ENCODE data around the gene ZNF331. TPM values are rescaled to one million over a fixed set of nuclear protein-coding genes. Genes with fewer than 3 reads are reported as not detected.

The ZNF331 gene
- total RNA-seq, 1 donor from 2014 or later = 13.5 TPM

DNA sequence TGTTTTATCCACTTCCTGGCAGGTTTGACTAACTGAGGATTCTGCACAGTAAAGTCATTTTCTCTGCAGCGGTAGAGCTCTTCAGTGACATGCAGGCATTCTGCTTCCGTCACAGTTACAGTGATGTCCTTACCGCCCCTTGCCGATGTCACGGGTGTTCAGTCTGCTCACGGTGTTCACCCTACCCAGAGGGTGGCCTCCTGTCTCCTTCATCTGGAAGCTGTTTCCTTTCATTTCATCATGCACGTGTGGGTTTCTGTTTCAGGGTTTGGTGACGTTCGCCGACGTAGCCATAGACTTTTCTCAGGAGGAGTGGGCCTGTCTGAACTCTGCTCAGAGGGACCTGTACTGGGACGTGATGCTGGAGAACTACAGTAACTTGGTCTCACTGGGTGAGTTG, 33.4 kb downstream of the ZNF331 start:
- DNase-seq (ENCODE audit: low spot score) = no peak

GRCh38 chr19:53576941-53577653, 39.2 kb downstream of the ZNF331 start:
- no peak for DNase-seq (ENCODE audit: low spot score)

- DNase-seq (ENCODE audit: low spot score) = no peak
Measured at GRCh38 chr19:53577968-53578367, 40.0 kb downstream of the ZNF331 start.

- no peak for DNase-seq (ENCODE audit: low spot score)
Measured at GRCh38 chr19:53579518-53579917, 41.6 kb downstream of the ZNF331 start.

DNA sequence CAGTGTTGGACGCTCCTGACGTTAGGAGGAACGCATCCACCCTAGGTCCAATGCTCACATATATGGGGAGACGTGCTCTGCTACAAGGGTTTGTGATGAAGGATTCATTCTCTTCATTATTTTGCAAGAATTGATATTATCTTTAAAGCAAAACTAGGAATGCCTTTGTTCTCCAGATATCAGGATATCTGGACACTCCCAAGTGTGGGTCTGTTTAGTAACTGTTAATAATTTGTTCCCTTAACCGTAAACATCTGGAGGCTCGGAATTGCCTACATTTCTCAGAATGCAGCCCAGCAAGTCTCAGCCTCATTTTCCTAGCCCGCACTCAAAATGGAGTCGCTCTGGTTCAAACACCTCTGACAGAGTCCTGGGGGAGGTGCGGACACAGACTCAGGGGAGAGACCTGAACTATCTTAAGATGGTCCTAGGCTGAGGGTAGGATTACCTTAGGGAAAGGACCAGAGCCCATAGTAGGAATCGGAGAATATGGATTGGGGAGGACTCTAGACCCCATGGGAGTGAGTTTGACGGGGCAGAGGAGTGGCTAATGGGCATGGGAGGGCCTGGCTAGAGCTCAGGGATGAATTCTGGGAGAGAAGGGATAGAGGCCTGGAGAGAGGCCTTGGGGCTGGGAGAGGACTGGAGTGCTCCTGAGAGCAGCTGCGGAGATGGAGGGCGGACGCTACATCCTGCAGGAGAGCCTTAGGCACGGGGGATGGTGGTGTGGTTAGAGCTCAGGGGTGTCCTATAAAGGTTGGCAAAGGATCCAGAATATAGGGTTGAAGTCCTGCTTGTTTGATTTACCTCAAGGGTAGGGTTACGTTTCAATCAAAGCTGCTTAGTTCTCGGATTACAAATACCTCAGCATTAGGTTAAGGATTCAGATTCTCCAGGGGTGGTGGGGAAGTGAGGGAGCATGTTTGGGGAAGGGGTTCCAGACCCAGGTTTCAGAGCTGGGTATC, 43.2 kb downstream of the ZNF331 start:
- no peak for DNase-seq (ENCODE audit: low spot score)

- no peak for DNase-seq (ENCODE audit: low spot score)
Measured at GRCh38 chr19:53581871-53582279, 43.9 kb downstream of the ZNF331 start.

GRCh38 chr19:53583181-53583580, 45.2 kb downstream of the ZNF331 start:
- no peak for DNase-seq (ENCODE audit: low spot score)

GRCh38 chr19:53586277-53586691, 48.3 kb downstream of the ZNF331 start:
- peak; percentile 33 for DNase-seq (ENCODE audit: low spot score)

- no peak for DNase-seq (ENCODE audit: low spot score)
Measured at GRCh38 chr19:53594811-53595509, 57.0 kb downstream of the ZNF331 start.

DNA sequence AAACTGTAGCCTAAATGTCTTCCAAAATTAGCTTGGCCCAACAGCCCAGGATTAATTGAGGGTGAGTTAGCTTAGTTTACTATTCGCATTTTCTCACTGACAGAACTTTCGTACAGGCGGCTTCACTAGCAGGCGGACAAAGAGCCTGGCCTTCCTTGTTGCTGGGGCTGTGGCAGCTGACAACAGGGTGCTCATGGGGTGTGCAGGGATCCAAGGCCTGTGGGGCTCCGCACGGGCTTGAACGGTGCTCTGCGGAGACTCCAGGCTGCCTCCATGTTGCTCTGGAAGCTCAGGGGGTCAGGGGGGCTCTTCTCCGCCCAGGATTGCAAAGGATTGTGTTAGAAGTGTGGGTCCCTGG, 57.5 kb downstream of the ZNF331 start:
- no peak for DNase-seq (ENCODE audit: low spot score)

DNA sequence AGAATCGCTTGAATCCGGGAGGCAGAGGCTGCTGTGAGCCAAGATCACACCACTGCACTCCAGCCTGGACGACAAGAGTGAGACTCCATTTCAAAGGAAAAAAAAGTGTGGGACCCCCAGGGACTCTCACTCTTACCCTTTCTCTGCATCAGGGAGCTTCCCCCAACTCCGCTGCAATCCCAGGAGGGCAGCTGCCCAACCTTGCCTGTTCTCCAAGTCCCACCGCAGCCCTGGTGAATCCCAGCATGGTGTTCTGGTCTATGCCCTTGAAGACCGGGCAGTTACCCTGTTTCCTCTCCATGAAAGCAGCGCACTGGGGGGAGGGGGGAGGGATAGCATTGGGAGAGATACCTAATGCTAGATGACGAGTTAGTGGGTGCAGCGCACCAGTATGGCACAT, 58.1 kb downstream of the ZNF331 start:
- DNase-seq (ENCODE audit: low spot score) = no peak

GRCh38 chr19:53597023-53597422, 59.1 kb downstream of the ZNF331 start:
- no peak for DNase-seq (ENCODE audit: low spot score)

DNA sequence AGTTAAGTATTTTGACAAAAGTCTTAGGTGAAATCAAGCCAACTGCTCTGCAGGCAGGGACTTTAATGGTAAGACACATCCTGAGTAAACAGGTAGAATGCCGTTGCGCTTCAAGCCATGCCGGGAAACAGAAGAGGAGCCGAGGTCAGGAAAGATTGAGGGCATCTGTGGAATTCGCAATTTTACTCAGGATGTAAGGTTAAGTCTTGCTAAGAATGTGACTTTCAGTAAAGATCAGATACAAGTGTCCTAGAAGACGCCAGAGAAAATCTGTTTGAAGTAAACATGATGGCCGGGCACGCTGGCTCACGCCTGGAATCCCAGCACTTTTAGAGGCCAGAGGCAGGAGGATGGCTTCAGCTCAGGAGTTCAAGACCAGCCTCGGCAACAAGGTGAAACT, 60.4 kb downstream of the ZNF331 start:
- no peak for DNase-seq (ENCODE audit: low spot score)

GRCh38 chr19:53600217-53600616, 62.3 kb downstream of the ZNF331 start:
- no peak for DNase-seq (ENCODE audit: low spot score)

GRCh38 chr19:53606031-53606430, 68.1 kb downstream of the ZNF331 start:
- no peak for DNase-seq (ENCODE audit: low spot score)

- DNase-seq (ENCODE audit: low spot score) = no peak
Measured at GRCh38 chr19:53608381-53608780, 70.4 kb downstream of the ZNF331 start.

GRCh38 chr19:53612762-53613526, 75.0 kb downstream of the ZNF331 start:
- peak; percentile 33 for DNase-seq (ENCODE audit: low spot score)

GRCh38 chr19:53621885-53622740, 84.2 kb downstream of the ZNF331 start:
- DNase-seq (ENCODE audit: low spot score) = peak; percentile 83

GRCh38 chr19:53624771-53625545, 87.0 kb downstream of the ZNF331 start:
- peak; percentile 60 for DNase-seq (ENCODE audit: low spot score)

DNA sequence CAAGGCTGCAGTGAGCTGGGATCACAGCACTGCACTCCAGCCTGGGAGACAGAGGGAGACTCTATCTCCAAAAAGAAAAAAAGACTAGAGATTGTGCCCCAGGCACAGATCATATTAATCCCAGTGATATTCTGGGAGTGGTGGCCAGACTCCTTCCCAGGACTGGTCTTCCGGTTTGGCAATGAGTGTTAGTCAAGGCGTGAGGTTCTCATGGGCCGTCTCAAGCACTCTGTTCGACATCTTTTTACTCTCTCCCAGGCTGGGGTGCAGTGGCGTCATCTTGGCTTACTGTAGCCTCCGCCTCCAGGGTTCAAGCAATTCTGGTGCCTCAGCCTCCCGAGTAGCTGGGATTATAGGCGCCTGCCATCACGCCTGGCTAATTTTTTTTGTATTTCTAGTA, 88.5 kb downstream of the ZNF331 start:
- peak; percentile 95 for DNase-seq (ENCODE audit: low spot score)

Measured in umbilical cord (tissue), 2 donors.